Measurements from ENCODE around the gene DYNLT1.
A peak's percentile ranks its signal among the peaks of the same experiment; 100 is the strongest.

DYNLT1 gene

DNA sequence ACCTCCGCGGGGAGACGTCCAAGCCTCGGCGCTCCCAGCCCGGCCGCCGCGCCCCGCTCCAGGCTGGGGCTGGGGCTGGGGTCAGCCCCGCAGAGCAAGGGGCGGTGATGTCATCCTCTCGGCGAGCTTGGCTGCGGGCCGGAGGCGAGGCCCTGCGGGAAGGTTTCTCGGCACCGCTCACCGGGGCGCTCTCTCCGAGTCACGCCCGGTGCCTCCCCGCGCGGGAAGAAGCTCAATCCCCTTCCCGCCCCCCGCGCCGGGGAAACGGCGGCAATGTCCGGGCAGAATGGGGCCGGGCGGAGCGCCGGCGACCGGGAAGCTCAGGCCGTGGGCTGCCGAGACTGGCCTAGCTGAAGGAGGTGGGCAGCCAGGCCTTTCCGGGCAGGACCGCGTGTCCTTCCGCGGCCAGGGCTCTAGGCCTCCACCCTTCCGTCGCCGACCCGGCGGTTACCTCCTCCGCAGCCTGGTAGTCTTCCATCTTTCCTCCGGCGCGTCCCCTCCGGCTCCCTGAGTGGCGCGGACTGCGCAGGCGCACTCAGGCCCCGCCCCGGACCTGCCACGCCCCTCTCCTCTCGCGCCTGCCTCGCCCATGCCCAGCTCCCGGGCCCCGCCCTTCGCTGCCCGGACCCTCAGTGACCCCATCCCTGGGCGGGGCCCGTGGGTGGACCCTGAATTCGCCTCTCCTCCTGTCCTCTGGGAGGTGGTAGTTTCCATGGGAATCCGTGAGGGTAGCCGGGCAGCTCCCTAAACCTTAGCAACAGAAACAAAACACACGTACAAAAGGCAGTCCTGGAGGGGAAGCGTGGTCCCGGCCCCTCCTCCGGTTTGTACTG, at the start of gene DYNLT1:
TSS of gene DYNLT1 (minus strand) at position 513 of the 833 bp plus-strand sequence. CDS start at position 478, 35 bp downstream.
- TF ChIP-seq YY1 (IDR thresholded peaks at IDR 0.05; ENCODE audit: low read depth) (peak; percentile 85), CREB1 (IDR thresholded peaks at IDR 0.05; ENCODE audit: low read depth) (no peak), EP300 (IDR thresholded peaks at IDR 0.05; ENCODE audit: borderline replicate concordance) (no peak), TAF1 (IDR thresholded peaks at IDR 0.05; ENCODE audit: low read depth) (peak; percentile 86), ZBTB7A (IDR thresholded peaks at IDR 0.05; ENCODE audit: low read depth) (peak; percentile 95), CEBPB (IDR thresholded peaks at IDR 0.05) (no peak), NFIC (IDR thresholded peaks at IDR 0.05) (no peak), TCF12 (IDR thresholded peaks at IDR 0.05; ENCODE audit: low read depth) (no peak), FOXM1 (IDR thresholded peaks at IDR 0.05; ENCODE audit: borderline replicate concordance, low read depth) (no peak), EGR1 (IDR thresholded peaks at IDR 0.05) (peak; percentile 11; the same call in 1 of the 2 replicates), TEAD4 (IDR thresholded peaks at IDR 0.05) (no peak; the same call in 1 of the 2 replicates)
- TF ChIP-seq, protein P1, sequence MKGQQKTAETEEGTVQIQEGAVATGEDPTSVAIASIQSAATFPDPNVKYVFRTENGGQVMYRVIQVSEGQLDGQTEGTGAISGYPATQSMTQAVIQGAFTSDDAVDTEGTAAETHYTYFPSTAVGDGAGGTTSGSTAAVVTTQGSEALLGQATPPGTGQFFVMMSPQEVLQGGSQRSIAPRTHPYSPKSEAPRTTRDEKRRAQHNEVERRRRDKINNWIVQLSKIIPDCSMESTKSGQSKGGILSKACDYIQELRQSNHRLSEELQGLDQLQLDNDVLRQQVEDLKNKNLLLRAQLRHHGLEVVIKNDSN (IDR thresholded peaks at IDR 0.05), result 0 out of 2 replicates have a peak, but pooled peaks have one; percentile 10
- TF ChIP-seq, protein P2, sequence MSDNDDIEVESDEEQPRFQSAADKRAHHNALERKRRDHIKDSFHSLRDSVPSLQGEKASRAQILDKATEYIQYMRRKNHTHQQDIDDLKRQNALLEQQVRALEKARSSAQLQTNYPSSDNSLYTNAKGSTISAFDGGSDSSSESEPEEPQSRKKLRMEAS (IDR thresholded peaks at IDR 0.05), result peak; percentile 70

DNA sequence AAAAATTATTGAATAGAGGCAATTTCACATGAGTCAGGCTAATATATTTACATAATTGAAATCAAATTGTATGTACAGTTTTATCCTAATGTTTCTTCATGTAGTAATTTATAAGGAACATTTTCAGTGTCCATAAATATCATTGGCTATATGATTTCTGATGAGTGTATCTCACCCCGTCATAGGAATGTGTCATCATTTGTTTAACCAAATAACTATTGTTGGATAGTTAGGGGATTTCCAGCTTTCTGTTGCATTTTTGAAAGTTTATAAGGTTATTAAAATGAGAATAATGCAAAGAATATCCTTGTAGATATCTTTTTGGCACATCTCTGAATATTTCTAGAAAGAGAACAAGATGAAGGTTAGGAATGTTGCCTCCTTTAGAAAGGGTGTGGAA, 44.3 kb upstream of the DYNLT1 start:
- TF ChIP-seq, protein P2 (IDR thresholded peaks at IDR 0.05), result no peak
- TF ChIP-seq TCF12 (IDR thresholded peaks at IDR 0.05; ENCODE audit: low read depth) (no peak), YY1 (IDR thresholded peaks at IDR 0.05; ENCODE audit: low read depth) (no peak), CREB1 (IDR thresholded peaks at IDR 0.05; ENCODE audit: low read depth) (no peak), EP300 (IDR thresholded peaks at IDR 0.05; ENCODE audit: borderline replicate concordance) (no peak), EGR1 (IDR thresholded peaks at IDR 0.05) (no peak), TEAD4 (IDR thresholded peaks at IDR 0.05) (no peak), NFIC (IDR thresholded peaks at IDR 0.05) (no peak), FOXM1 (IDR thresholded peaks at IDR 0.05; ENCODE audit: borderline replicate concordance, low read depth) (no peak), CEBPB (IDR thresholded peaks at IDR 0.05) (no peak), RAD21 (IDR thresholded peaks at IDR 0.05; ENCODE audit: low read depth) (no peak), TAF1 (IDR thresholded peaks at IDR 0.05; ENCODE audit: low read depth) (no peak), ZBTB7A (IDR thresholded peaks at IDR 0.05; ENCODE audit: low read depth) (no peak)
- TF ChIP-seq, protein P3, sequence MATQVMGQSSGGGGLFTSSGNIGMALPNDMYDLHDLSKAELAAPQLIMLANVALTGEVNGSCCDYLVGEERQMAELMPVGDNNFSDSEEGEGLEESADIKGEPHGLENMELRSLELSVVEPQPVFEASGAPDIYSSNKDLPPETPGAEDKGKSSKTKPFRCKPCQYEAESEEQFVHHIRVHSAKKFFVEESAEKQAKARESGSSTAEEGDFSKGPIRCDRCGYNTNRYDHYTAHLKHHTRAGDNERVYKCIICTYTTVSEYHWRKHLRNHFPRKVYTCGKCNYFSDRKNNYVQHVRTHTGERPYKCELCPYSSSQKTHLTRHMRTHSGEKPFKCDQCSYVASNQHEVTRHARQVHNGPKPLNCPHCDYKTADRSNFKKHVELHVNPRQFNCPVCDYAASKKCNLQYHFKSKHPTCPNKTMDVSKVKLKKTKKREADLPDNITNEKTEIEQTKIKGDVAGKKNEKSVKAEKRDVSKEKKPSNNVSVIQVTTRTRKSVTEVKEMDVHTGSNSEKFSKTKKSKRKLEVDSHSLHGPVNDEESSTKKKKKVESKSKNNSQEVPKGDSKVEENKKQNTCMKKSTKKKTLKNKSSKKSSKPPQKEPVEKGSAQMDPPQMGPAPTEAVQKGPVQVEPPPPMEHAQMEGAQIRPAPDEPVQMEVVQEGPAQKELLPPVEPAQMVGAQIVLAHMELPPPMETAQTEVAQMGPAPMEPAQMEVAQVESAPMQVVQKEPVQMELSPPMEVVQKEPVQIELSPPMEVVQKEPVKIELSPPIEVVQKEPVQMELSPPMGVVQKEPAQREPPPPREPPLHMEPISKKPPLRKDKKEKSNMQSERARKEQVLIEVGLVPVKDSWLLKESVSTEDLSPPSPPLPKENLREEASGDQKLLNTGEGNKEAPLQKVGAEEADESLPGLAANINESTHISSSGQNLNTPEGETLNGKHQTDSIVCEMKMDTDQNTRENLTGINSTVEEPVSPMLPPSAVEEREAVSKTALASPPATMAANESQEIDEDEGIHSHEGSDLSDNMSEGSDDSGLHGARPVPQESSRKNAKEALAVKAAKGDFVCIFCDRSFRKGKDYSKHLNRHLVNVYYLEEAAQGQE (IDR thresholded peaks at IDR 0.05; ENCODE audit: low read depth), result no peak
- TF ChIP-seq, protein P1 (IDR thresholded peaks at IDR 0.05), result no peak

DNA sequence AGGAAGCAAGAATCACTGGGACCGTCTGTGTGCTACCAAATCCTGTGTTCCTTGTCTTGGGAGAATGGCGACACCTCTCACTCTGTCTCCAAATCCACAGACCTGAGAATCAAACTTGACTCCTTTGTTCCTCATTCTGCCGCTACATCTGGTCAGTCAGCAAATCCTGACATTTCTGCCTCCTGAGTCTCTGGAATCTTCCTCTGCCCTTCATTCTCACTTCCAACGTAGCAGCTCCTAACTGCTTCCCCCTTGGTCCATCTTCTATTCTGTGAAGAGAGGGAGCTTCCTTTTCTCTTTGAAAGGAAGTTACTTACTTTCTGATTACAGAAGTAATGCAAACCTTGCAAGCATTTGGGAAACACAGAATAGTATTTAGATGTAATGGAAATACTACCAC, 43.0 kb upstream of the DYNLT1 start:
- no peak for TF ChIP-seq RAD21 (IDR thresholded peaks at IDR 0.05; ENCODE audit: low read depth)
- TF ChIP-seq EP300 (IDR thresholded peaks at IDR 0.05; ENCODE audit: borderline replicate concordance), result no peak
- TF ChIP-seq ZBTB7A (IDR thresholded peaks at IDR 0.05; ENCODE audit: low read depth), result no peak

DNA sequence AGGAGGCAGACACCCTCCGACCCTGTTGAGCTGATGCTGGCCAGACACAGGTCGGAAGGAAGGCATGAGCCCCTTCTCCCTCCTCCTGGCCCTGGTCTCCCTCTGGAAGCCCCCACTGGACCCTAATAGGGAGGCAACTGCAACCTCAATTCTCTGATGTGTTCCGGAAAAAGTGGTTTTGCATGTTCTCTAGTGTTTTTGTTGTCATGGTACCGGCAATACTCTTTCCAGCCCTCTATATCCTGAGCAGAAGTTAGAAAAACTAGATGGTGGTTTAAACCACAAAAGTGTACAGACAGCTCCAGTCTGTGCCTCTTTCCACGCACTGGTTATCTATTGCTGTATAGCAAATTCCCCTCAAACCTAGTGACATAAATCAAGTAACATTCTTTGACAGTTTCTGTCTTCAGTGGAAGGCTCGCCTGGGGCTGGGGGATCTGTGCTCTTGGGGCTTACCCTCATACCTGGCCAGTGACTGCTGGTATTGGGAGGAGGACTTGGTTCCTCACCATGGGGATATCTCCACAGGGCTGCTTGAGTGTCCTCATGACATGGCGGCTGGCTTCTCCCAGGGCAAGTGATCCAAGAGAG, 42.3 kb upstream of the DYNLT1 start:
- TF ChIP-seq CREB1 (IDR thresholded peaks at IDR 0.05; ENCODE audit: low read depth), result no peak
- TF ChIP-seq TEAD4 (IDR thresholded peaks at IDR 0.05), result no peak
- TF ChIP-seq, protein P3 (IDR thresholded peaks at IDR 0.05; ENCODE audit: low read depth), result no peak
- no peak for TF ChIP-seq YY1 (IDR thresholded peaks at IDR 0.05; ENCODE audit: low read depth)
- TF ChIP-seq CEBPB (IDR thresholded peaks at IDR 0.05), result no peak
- no peak for TF ChIP-seq TAF1 (IDR thresholded peaks at IDR 0.05; ENCODE audit: low read depth)
- TF ChIP-seq FOXM1 (IDR thresholded peaks at IDR 0.05; ENCODE audit: borderline replicate concordance, low read depth), result no peak

DNA sequence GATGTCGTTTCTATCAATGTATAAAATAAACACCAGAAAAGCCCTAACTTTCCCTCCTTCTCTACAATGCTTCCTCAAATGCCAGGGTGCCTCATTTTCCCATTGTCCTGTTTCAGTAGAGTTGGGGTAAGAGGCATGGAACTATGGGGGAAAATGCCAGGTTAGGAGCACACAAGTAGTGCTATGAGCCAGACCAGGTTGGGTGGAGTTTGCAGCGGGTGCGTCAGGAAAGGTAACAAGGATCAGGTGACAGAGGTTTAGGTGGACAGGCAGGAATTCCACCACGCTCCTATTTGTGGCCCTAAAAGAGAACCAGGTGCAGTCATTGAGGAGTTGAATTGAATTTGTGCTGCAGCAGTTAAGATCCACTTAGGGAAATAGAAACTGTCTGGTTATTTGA, 41.8 kb upstream of the DYNLT1 start:
- peak; percentile 40 for TF ChIP-seq TEAD4 (IDR thresholded peaks at IDR 0.05)
- TF ChIP-seq, protein P1 (IDR thresholded peaks at IDR 0.05), result peak; percentile 69
- no peak for TF ChIP-seq FOXM1 (IDR thresholded peaks at IDR 0.05; ENCODE audit: borderline replicate concordance, low read depth)
- no peak for TF ChIP-seq EGR1 (IDR thresholded peaks at IDR 0.05)
- no peak for TF ChIP-seq NFIC (IDR thresholded peaks at IDR 0.05)
- TF ChIP-seq, protein P2 (IDR thresholded peaks at IDR 0.05), result peak; percentile 43; the same call in 1 of the 2 replicates
